ENCODE results near the gene MECP2. TPM values are rescaled to one million over a fixed set of nuclear protein-coding genes. Genes with fewer than 3 reads are reported as not detected.

MECP2 gene
- total RNA-seq, 1 donor from 2014 or later: 60.0 TPM

GRCh38 chrX:154016366-154017076 is 81.0 kb downstream of the MECP2 start:
- H3K4me3 Mint-ChIP-seq (ENCODE audit: unreplicated experiment): no peak overlapping the region
- no peak overlapping the region for H3K27ac Mint-ChIP-seq (ENCODE audit: unreplicated experiment)
- no peak for TF ChIP-seq CTCF (IDR thresholded peaks at IDR 0.05; ENCODE audit: partially characterized antibody, unreplicated experiment)
- H3K9me3 Mint-ChIP-seq (ENCODE audit: unreplicated experiment): no peaks in the 10 kb centered on the region
- H3K4me1 Mint-ChIP-seq (ENCODE audit: low read depth, unreplicated experiment): no peaks in the 10 kb centered on the region
- H3K27me3 Mint-ChIP-seq (ENCODE audit: unreplicated experiment): peaks cover 3% of the 10 kb centered on the region
- no peaks in the 10 kb centered on the region for H3K36me3 Mint-ChIP-seq (ENCODE audit: unreplicated experiment)
- no peak for DNase-seq

- Mint-ChIP-seq H3K36me3 (ENCODE audit: unreplicated experiment) (no peaks in the 10 kb centered on the region), H3K4me1 (ENCODE audit: low read depth, unreplicated experiment) (no peaks in the 10 kb centered on the region), H3K27ac (ENCODE audit: unreplicated experiment) (no peak overlapping the region)
Observed at GRCh38 chrX:154015581-154016264, 81.8 kb downstream of the MECP2 start.

GRCh38 chrX:154014429-154015380 is 82.8 kb downstream of the MECP2 start:
- Mint-ChIP-seq H3K9me3 (ENCODE audit: unreplicated experiment) (no peaks in the 10 kb centered on the region), H3K4me1 (ENCODE audit: low read depth, unreplicated experiment) (no peaks in the 10 kb centered on the region)

More at GRCh38 chrX:154015581-154016264, 81.8 kb downstream of the MECP2 start:
- no peak for DNase-seq
- no peaks in the 10 kb centered on the region for H3K9me3 Mint-ChIP-seq (ENCODE audit: unreplicated experiment)
- no peak overlapping the region for H3K4me3 Mint-ChIP-seq (ENCODE audit: unreplicated experiment)
- peaks cover 3% of the 10 kb centered on the region for H3K27me3 Mint-ChIP-seq (ENCODE audit: unreplicated experiment)
- no peak for TF ChIP-seq CTCF (IDR thresholded peaks at IDR 0.05; ENCODE audit: partially characterized antibody, unreplicated experiment)

GRCh38 chrX:154013614-154014360 is 83.7 kb downstream of the MECP2 start:
- H3K36me3 Mint-ChIP-seq (ENCODE audit: unreplicated experiment): no peaks in the 10 kb centered on the region
- no peak overlapping the region for H3K4me3 Mint-ChIP-seq (ENCODE audit: unreplicated experiment)
- H3K27ac Mint-ChIP-seq (ENCODE audit: unreplicated experiment): no peak overlapping the region
- no peaks in the 10 kb centered on the region for H3K27me3 Mint-ChIP-seq (ENCODE audit: unreplicated experiment)
- TF ChIP-seq CTCF (IDR thresholded peaks at IDR 0.05; ENCODE audit: partially characterized antibody, unreplicated experiment): peak; percentile 90
- no peaks in the 10 kb centered on the region for H3K9me3 Mint-ChIP-seq (ENCODE audit: unreplicated experiment)
- H3K4me1 Mint-ChIP-seq (ENCODE audit: low read depth, unreplicated experiment): no peaks in the 10 kb centered on the region
- DNase-seq: peak; percentile 62

More at GRCh38 chrX:154014429-154015380, 82.8 kb downstream of the MECP2 start:
- no peak for DNase-seq
- Mint-ChIP-seq H3K27me3 (ENCODE audit: unreplicated experiment) (no peaks in the 10 kb centered on the region), H3K4me3 (ENCODE audit: unreplicated experiment) (no peak overlapping the region), H3K36me3 (ENCODE audit: unreplicated experiment) (no peaks in the 10 kb centered on the region), H3K27ac (ENCODE audit: unreplicated experiment) (no peak overlapping the region)
- no peak for TF ChIP-seq CTCF (IDR thresholded peaks at IDR 0.05; ENCODE audit: partially characterized antibody, unreplicated experiment)

Data from glutamatergic neuron (in vitro differentiated cells).